ENCODE results near the gene NRXN3. TPM values are rescaled to one million over a fixed set of nuclear protein-coding genes. Genes with fewer than 3 reads are reported as not detected.

Gene NRXN3
- total and polyA plus RNA-seq, 8 donors, result 0.29 to 41.1 (median 9.1) TPM

GRCh38 chr14:78178971-78179370 lies 8.8 kb downstream of the NRXN3 start:
- TF ChIP-seq POLR2A (IDR thresholded peaks at IDR 0.05) (no peak), EP300 (IDR thresholded peaks at IDR 0.05) (no peak), POLR2AphosphoS5 (IDR thresholded peaks at IDR 0.05) (no peak), CTCF (IDR thresholded peaks at IDR 0.05) (no peak)

GRCh38 chr14:78181270-78181669 lies 11.1 kb downstream of the NRXN3 start:
- no peak for DNase-seq
- Histone ChIP-seq H3K4me3 (no peak overlapping the region), H3K4me1 (no peaks in the 10 kb centered on the region), H3K27me3 (no peaks in the 10 kb centered on the region), H3K36me3 (no peaks in the 10 kb centered on the region), H3K9me3 (no peaks in the 10 kb centered on the region), H3K27ac (no peak overlapping the region)
- intact Hi-C loops (cut with DNase I; ENCODE audit: low total_unique reads), result no loop called here
- 61 to 77% (median 65%) methylated on average over 2 to 3 of the region's 3 CpGs for whole genome bisulfite sequencing, 5 donors
- TF ChIP-seq POLR2A (IDR thresholded peaks at IDR 0.05), result no peak
- TF ChIP-seq CTCF (IDR thresholded peaks at IDR 0.05), result no peak
- TF ChIP-seq POLR2AphosphoS5 (IDR thresholded peaks at IDR 0.05), result no peak
- no peak for TF ChIP-seq EP300 (IDR thresholded peaks at IDR 0.05)

More at GRCh38 chr14:78178971-78179370, 8.8 kb downstream of the NRXN3 start:
- H3K4me3 ChIP-seq, result no peak overlapping the region
- intact Hi-C loops (cut with DNase I; ENCODE audit: low total_unique reads), result no loop called here
- H3K9me3 ChIP-seq, result no peaks in the 10 kb centered on the region
- H3K27ac ChIP-seq, result no peak overlapping the region
- DNase-seq, result no peak
- 77 to 86% (median 81%) methylated on average over 3 of the region's 3 CpGs for WGBS, 5 donors
- no peaks in the 10 kb centered on the region for H3K4me1 ChIP-seq
- no peaks in the 10 kb centered on the region for H3K36me3 ChIP-seq
- H3K27me3 ChIP-seq, result peaks cover 0 to 14% (median 0%) of the 10 kb centered on the region in 3 donors

GRCh38 chr14:78182722-78183121 lies 12.5 kb downstream of the NRXN3 start:
- no peaks in the 10 kb centered on the region for H3K9me3 ChIP-seq
- H3K36me3 ChIP-seq, result no peaks in the 10 kb centered on the region
- H3K4me3 ChIP-seq, result no peak overlapping the region
- WGBS, 5 donors, result 78 to 87% (median 85%) methylated on average over 7 of the region's 7 CpGs
- intact Hi-C loops (cut with DNase I; ENCODE audit: low total_unique reads), result no loop called here
- no peak overlapping the region for H3K27ac ChIP-seq
- H3K27me3 ChIP-seq, result no peaks in the 10 kb centered on the region
- DNase-seq, result no peak
- TF ChIP-seq POLR2AphosphoS5 (IDR thresholded peaks at IDR 0.05) (no peak), POLR2A (IDR thresholded peaks at IDR 0.05) (no peak), EP300 (IDR thresholded peaks at IDR 0.05) (no peak), CTCF (IDR thresholded peaks at IDR 0.05) (no peak)
- H3K4me1 ChIP-seq, result no peaks in the 10 kb centered on the region

GRCh38 chr14:78184157-78184556 lies 14.0 kb downstream of the NRXN3 start:
- no peaks in the 10 kb centered on the region for H3K4me1 ChIP-seq
- no peaks in the 10 kb centered on the region for H3K9me3 ChIP-seq
- no peaks in the 10 kb centered on the region for H3K36me3 ChIP-seq
- no peaks in the 10 kb centered on the region for H3K27me3 ChIP-seq
- no peak overlapping the region for H3K4me3 ChIP-seq
- no peak for DNase-seq
- intact Hi-C loops (cut with DNase I; ENCODE audit: low total_unique reads), result no loop called here
- TF ChIP-seq EP300 (IDR thresholded peaks at IDR 0.05) (no peak), CTCF (IDR thresholded peaks at IDR 0.05) (no peak)
- WGBS, 5 donors, result 86 to 94% (median 93%) methylated on average over 5 of the region's 5 CpGs
- no peak overlapping the region for H3K27ac ChIP-seq

All from stomach (tissue), 9 donors.